Fibroblast of skin of left quadriceps (primary cell): ENCODE measurements around the gene SBF1.
A peak's percentile ranks its signal among the peaks of the same experiment; 100 is the strongest.

Experiments used
- DNase-seq, 2 experiments: peaks; one replicate each; pipeline ENCODE4 v3.0.0-alpha.2; 2013; ENCODE audit warnings: low read depth in 2 of 2

The SBF1 gene

DNA sequence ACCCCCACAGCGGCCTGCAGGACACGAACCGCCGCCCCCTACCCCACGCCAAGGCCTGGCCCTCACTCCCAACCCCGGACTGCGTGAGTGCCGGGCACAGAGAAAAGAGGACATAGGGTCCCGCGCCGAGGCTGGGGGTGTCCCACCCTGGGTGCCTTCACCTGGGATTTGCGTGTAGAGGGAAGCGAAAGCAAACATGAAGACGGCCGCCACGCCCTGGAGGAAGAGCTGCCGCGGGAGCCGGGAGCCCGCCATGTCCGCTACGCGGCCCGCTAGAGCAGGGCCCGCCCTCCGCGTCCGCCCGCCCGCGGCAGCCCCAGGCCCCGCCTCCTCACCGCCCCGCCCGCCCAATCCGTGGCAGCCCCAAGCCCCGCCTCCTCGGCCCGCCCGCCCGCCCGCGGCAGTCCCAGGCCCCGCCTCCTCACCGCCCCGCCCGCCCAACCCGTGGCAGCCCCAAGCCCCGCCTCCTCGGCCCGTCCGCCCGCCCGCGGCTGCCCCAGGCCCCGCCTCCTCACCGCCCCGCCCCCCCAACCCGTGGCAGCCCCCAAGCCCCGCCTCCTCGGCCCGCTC, 32.7 kb upstream of the SBF1 start, which contains the start of gene LMF2:
LMF2 (minus strand) TSS at position 282 of the 570 bp plus-strand sequence; CDS start at position 255, 27 bp downstream.
- no peak for DNase-seq

DNA sequence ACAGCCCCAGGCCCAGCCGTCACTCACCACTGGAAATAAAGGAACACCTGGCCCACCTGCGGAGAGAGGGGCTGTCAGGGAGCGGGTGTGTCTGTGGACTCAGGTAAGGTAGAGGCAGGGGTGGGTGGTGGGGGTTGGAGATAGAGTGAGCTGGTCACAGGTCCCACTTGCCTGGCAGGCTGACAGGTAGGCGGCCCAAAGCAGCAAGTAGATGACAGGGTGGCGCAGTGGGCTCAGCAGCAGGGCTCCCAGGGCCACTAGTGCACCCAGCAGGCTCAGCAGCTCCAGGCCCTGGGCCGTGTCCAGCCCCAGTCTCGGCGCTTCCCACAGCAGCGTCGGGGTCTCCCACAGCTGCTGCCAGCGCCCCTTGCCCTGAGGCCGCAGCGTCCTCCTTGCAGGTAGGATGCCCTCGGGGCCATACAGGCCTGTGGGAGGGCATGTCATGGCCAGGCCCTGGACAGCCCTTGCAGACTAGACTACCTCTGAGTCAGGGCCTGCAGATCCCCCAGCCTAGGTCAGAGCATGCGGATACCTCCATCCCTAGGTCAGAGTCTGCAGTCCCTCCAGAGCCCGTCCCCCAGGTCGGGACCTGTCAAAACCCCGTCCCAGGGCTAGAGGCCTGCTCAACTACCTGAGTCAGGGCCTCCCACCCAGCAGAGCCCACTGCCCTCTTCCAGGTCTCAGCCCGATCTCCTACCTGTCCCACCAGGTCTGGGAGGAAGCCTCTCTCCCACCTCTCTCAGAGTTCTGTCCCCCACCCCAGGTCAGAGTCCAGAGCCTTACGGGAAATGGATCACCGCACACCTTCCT, 32.0 kb upstream of the SBF1 start:
- no peak for DNase-seq

DNA sequence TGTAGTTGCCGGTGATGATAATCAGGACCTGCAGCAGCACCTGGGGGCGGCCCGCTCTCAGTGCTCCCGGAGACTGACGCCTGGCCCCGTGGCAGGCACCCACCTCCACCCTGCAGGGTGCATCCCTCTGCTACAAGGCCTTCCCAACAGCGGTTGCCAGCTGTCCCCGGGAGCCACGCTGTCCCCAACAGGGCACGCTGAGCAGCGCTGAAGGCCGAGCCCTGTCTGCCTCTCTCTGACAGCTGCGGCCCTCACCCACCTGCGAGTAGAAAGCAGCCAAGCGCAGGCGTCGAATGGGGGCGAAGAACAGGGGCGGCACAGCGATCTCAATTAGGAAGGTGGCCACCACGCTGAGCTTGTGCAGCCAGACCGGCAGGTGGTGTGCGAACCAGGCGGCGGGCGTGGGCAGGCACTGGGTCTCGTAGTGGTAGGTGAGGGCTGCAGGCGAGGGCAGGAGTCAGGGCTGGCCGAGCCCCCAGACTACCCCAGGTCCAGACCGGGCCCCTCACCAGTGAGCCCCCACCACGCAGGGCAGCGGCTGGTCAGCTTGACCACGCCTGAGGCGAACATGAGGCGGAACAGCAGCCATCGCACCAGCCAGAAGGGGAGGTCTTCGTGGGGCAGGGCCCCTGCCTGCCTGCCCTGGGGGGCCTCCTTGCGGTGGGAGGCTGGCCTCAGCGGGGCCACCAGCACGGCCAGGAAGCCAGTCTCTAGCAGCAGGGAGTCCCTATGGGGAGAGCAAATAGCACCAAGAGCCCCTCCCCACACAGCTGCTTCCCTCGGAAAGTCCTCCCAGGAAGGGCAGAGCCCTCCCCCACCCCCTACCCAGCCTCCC, 31.2 kb upstream of the SBF1 start:
- DNase-seq = no peak

DNA sequence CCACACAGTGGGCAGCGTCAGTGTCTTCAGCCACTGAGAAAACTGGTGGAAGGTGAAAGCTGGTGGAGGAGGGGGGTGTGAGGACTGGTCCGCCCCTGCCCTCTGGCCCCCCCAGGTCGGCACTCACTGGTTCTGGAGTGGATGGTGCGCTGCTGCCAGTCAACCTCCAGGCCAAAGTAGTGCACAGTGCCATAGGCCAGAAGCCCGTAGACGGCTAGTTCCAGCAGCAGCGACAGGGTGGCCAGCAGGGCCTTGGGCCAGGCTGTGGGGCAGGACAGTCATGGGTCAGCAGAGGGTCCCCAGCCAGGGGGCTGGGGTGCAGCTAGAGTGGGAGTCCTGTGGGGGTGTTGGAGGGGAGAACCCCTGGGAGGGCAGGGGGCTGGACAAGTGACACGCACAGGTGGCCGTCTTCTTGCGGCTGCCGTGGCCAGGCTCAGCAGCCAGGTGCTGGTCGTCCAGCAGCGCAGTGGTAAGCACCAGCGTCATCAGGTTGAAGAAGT, 30.5 kb upstream of the SBF1 start:
- no peak for DNase-seq

DNA sequence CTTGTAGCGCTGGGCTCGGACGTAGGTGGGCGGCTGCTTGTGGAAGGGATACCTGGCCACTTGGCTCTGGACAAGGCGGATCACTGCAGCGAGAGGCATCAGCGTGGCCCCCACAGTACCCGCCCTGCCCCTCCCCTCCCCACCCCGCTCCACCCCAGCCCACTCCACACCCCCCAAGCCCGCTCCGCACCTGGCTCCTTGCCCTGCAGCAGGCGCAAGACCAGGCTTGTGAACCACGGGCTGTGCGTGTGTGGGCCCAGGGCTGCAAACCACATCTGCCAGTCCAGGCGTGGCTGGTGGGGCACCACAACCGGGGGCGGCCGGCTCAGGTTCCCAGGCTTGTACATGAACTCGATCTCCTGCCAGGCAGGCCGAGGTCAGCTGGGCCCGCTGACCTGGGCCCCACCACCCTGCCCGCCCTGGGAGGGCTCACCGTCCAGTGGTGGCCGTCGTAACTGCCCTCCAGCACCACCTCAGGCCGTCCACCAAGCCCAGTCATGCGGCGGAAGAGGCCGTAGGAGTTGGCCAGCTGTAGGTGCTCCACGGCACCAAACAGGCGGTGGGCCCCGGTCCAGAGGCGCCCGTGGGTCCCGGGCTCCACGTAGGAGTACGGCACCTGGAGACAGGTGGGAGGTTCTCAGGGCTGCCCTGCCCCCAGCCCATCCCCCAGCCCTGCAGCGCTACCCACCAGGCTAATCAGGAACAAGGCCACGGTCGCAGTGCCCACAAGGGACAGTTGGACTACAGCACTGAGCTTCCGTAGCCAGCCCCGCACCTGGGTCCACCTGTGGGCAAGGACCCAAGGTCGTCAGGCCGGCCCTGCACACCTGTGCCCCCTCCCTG, 29.8 kb upstream of the SBF1 start:
- DNase-seq = no peak

DNA sequence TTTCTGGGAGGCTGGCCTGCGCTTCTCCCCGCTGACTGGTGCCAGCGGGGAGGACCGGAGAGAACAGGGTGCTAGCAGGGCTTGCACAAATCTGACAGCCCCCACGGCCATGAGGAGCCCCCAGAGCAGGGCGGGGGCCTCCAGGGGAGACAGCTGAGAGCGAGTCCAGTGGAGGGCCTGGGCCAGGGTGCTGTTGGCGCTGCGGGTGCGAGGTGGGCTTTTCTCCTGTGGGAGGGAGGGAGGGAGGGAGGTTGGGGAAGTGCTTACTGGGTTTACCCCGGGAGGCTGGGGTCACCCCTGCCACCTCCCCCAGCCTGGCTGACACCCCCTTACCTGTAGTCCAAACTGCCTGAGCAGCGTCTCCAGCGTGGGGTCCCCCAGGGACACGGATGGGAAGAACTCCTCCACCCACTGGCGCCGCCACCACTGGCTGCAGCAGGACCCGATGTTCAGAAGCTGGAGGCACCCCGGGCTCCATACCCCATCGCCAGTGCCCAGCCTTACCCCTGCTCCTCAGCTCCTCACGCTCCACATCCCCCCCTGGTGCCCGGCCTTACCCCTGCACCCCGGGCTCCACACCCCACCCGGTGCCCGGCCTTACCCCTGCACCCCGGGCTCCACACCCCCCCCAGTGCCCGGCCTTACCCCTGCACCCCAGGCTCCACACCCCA, 28.8 kb upstream of the SBF1 start:
- DNase-seq = no peak

DNA sequence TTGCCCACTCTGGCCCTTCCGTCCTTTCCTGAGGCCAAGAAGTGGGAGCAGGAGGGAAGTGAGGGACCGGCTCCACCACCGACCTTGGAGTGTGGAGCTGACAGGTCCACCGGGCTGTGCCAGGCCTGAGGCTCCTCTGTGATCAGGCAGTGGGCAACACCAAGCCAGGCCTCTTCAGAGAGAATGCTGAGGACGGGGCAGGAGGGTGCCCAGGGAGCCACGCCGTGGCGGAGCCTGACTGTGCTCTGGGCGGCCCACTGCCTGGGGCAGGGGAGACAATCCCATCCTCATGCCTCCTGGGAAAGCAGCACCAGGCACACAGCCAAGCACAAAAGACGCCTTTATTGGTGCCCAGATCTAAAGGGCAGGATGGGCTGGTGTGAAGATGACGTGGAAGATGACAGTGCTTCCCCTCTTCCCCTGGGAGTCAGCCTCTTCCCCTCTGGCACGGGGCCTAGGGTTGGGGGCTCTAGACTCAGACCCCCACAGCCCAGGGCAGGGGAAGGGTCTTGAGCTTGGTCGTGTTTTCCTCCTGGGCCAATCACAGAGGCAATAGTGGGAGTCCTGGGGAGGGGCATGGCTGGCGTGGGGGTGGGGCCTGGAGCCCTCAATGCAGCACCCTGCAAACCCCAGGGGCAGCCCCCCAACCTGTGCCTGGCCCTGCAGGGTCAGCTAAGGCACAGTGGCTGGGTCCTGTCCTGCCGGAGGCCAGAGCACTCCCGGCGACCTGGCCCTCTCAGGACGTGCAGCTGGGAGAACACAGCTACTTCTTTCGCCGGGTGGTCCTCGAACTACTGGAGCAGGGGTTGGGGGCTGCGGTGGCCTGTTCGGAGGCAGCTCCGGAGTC, 28.0 kb upstream of the SBF1 start:
- DNase-seq = no peak

DNA sequence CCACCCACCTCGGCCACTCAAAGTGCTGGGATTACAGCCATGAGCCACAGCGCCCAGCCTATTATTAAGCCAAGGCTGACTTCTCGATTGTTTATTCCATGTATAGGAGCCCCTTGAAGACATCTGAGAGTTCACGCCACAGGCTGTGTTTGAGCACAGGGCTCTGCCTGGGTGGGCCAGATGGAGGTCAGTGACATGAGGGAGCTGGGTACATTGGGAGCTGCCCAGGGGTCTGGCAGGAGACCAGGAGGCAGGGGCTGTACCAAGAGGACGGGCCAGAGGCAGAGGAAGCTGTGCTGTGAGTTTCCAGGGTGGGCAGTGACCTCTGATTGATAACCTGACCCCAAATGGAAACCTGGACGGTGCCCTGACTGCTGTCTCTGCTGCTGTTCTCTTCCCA, 27.3 kb upstream of the SBF1 start:
- no peak for DNase-seq

DNA sequence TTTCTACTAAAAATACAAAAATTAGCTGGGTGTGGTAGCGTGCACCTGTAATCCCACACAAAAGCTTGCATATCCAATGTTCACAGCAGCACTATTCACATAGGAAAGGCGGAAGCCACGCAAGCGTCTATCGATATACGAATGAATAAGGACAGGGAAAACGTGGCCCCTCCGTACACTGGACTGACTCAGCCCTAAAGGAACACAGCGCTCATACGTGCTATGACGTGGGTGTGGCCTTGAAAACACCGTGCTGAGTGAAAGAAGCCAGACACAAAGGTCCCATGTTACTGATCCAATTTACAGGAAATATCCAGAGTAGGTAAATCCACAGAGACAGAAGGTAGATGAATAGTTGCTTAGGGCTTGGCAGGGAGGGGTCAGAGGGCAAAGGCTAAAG, 25.6 kb upstream of the SBF1 start:
- DNase-seq = no peak

DNA sequence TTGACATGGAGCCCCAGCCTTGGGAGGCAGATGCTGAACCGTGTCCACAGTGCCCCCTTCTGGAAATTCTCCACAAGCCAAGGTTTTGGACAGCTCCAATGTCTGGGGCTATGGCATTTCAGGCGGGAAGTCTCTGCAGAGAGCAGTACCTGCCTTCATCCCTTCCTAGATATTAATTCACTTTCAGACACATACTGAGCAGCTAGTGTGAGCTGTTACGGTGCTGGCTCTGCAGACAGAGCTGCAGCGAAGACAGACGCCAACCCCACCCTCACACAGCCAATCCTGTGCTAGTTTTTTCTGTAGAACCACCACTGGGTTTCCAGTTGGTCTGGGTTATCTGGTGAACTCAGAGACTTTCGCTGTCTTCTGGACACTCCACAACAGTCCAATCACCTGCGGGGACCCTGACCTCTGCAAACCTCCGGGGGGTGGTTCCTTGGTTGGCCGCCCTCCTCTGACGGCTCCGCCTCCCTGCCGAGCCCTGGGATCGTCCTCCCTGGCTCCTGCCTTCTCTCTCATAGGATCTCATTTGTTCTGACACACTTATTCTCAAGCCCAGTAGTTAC, 23.6 kb upstream of the SBF1 start:
- peak; percentile 18 to 19 for DNase-seq

DNA sequence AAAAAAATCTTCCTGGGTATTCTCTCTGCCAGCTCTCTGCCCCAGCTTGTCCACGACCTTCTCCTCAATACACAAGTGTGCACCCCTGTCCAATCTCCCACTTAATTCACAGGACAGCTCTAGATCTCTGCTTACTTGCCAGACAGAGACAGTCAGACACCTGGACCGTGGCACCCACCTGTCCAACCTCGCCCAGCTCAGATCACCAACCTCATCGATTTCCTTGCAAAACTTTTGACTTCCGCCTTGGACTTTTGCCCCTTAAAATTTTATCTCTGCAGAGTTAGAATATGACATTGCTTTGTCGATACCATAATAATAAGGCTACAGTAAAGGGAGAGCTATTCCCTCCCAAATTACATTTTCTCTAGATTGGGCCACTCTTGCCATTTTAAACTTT, 22.3 kb upstream of the SBF1 start:
- DNase-seq = no peak

DNA sequence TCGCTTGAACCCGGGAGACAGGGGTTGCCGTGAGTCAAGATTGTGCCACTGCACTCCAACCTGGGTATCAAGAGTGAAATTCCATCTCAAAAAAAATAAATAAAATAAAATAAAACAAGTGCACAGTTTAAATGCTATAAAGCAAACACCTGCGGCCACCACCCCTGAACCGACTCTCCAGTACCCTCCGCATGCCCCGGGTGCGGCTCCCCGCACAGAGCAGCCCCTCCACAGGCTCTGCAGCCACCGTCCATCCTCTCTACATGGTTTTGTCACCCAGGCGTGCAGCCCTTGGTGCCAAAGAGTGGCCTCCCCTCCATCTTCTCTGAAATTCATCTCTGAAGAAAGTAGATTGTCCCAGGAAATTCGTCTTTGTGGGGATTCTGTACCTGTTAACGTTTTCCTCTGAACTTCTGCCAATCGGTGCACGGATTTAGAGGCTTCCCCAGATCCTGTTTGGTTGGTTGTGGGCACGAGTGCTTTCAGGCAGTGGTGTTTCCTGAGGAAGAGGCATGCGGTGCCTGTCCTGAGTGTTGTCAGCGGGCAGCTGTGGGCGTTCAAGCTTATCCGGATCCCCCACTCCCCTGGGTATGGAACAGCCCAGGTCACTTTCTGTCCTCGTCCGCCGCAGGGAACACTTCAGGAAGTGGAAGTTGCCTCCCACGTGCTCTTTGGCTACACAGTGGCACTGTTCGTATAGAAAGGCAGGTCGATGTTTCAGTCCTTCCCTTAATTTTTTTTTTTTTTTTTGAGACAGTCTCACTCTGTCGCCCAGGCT, 15.9 kb upstream of the SBF1 start:
- no peak for DNase-seq

DNA sequence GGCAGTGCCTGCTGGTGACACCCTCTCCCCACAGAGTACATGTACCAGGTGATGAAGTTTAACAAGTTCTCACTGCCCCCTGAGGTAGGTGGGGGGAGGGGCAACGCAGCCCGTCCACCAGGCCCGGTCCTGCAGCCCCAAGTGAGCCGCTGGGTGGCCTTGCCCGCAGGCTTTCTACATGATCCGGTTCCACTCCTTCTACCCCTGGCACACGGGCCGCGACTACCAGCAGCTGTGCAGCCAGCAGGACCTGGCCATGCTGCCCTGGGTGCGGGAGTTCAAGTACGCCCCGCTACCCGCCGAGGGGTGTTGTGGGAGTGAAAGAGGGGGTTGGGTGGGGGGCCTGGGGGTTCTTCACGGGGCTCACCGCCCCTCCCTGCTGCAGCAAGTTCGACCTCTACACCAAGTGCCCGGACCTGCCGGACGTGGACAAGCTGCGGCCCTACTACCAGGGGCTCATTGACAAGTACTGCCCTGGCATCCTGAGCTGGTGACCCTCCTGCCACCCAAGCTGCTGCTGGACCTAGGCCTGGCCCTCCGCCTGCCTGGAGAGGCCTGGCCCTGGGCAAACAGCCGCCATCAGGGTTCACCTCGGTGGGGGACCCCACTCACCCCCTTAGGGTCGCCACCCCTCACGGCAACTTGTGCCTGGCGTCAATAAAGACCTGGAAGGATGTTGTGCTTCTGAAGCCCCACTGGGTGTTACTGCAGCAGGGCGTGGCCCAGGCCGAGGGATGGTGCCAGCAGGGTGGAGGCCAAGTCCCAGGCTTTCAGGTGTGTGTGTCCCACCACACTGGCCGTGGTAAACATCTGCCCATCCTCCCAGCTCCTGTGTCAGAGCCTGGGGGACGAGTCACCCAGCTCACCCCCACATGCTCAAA, 14.8 kb upstream of the SBF1 start:
- DNase-seq = no peak

DNA sequence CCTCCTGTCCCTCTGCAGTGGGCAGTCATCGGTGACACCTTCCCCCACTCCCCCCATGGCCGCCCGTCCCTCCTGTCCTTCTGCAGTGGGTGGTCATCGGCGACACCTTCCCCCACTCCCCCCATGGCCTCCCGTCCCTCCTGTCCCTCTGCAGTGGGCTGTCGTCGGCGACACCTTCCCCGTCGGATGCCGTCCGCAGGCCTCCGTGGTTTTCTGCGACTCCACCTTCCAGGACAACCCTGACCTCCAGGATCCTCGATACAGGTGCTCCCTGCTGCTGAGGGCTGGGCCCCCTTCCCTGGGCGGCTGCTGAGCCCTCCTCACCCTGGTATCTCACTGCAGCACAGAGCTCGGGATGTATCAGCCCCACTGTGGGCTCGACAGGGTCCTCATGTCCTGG, 14.1 kb upstream of the SBF1 start:
- DNase-seq = no peak

DNA sequence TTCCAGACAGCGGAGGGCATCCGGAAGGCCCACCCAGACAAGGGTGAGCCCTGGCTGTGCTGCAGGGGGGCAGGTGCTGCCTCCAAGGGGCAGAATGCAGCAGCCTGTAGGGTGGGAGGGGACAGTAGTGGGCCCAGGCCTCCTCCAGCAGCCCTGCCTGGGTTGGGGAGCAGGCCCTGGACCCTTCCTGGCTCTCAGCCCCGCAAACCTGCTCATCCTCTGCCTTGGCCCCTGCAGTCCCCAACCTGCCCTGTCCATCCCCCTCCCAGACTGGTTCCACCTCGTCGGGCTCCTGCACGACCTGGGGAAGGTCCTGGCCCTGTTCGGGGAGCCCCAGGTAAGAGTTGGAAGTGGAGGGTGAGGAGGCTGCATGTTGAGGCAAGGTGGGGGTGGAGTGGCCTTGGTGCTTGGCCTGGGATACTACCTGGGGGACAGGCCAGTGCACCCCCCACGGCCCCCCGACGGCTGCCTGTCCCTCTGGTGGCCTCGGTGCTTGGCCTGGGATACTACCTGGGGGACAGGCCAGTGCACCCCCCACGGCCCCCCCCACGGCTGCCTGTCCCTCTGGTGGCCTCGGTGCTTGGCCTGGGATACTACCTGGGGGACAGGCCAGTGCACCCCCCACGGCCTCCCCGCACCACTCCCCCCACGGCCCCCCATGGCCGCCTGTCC, 13.3 kb upstream of the SBF1 start:
- no peak for DNase-seq

DNA sequence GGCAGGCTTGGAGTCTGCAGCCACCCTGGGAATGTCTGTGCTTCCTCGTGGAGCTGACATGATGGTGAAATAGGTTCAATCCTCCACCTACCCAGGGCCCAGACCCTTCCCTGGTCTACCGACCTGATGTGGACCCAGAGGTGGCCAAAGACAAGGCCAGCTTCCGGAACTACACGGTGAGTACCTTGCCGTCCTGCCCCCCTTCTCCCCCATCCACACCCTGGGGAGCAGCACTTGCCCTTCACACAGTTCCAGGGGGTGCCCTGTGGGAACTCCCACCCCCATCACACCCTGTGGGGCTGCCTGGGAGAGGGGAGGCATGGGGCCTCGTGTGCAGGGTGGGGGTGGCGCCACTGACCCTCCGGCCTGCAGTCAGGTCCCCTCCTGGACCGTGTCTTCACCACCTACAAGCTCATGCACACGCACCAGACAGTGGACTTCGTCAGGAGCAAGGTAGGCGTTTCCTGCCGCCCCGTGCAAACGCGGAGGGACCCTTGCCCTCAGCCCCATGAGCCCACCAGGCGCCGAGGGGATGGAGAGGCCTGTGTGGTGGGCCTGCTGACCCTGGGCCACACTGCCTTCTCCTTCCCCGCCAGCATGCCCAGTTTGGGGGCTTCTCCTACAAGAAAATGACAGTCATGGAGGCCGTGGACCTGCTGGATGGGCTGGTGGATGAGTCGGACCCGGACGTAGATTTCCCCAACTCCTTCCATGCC, 12.6 kb upstream of the SBF1 start:
- no peak for DNase-seq
